ENCODE data around the gene RAB29.

GRCh38 chr1:205748403-205749233, 26.7 kb downstream of the RAB29 start:
- TF ChIP-seq EZH2 (IDR thresholded peaks at IDR 0.05; ENCODE audit: borderline replicate concordance, low read depth, low read length, poor library complexity, severe bottlenecking) (no peak), CTCF (conservative IDR thresholded peaks at IDR 0.05; ENCODE audit: low read depth, low read length) (no peak)

Measured in A673 (cell line).